ENCODE results near the gene EIF2S2.

- TF ChIP-seq, protein P1, sequence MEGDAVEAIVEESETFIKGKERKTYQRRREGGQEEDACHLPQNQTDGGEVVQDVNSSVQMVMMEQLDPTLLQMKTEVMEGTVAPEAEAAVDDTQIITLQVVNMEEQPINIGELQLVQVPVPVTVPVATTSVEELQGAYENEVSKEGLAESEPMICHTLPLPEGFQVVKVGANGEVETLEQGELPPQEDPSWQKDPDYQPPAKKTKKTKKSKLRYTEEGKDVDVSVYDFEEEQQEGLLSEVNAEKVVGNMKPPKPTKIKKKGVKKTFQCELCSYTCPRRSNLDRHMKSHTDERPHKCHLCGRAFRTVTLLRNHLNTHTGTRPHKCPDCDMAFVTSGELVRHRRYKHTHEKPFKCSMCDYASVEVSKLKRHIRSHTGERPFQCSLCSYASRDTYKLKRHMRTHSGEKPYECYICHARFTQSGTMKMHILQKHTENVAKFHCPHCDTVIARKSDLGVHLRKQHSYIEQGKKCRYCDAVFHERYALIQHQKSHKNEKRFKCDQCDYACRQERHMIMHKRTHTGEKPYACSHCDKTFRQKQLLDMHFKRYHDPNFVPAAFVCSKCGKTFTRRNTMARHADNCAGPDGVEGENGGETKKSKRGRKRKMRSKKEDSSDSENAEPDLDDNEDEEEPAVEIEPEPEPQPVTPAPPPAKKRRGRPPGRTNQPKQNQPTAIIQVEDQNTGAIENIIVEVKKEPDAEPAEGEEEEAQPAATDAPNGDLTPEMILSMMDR (IDR thresholded peaks at IDR 0.05; ENCODE audit: insufficient read depth, low read length, poor library complexity, severe bottlenecking) = no peak
- TF ChIP-seq EZH2phosphoT487 (conservative IDR thresholded peaks at IDR 0.05; ENCODE audit: low read length) = no peak
These were observed 53.2 kb downstream of the EIF2S2 start for GRCh38 chr20:34058831-34059230.

Measured in SU-DHL-6 (cell line).